ENCODE results near the gene PRPF38A. TPM values are rescaled to one million over a fixed set of nuclear protein-coding genes. Genes with fewer than 3 reads are reported as not detected.

Gene PRPF38A
- total and polyA plus RNA-seq, 5 experiments from 2014 or later: 31.2 to 89.1 (median 36.5) TPM

Other genes with a start within 250 kb of the PRPF38A start
- gene CC2D1B, start 38.4 kb upstream of the PRPF38A start, total RNA-seq: 10 to 100 TPM; 87.0 to 96.5 TPM
- gene CC2D1B, start 38.4 kb upstream of the PRPF38A start, polyA plus RNA-seq: 10 to 100 TPM in 1 of 3 donors, 1 to 10 TPM in 2; 4.2 to 10.5 (median 6.7) TPM
- 1 to 10 TPM; 1.0 to 1.2 TPM for gene ORC1, start 179 bp upstream of the PRPF38A start, total RNA-seq
- under 1 TPM in 1 of 3 donors, not detected in 2; 0.18 TPM for gene ORC1, start 179 bp upstream of the PRPF38A start, polyA plus RNA-seq
- 100 to 1,000 TPM; 171 to 178 TPM for gene TUT4, start 148.5 kb downstream of the PRPF38A start, total RNA-seq
- 10 to 100 TPM; 31.6 to 40.9 (median 32.7) TPM for gene TUT4, start 148.5 kb downstream of the PRPF38A start, polyA plus RNA-seq
- gene GPX7, start 197.8 kb downstream of the PRPF38A start, total RNA-seq: 10 to 100 TPM; 25.0 to 30.4 TPM
- gene GPX7, start 197.8 kb downstream of the PRPF38A start, polyA plus RNA-seq: 10 to 100 TPM; 30.2 to 34.5 (median 30.3) TPM
- gene SHISAL2A, start 228.6 kb downstream of the PRPF38A start, total RNA-seq: 10 to 100 TPM; 83.4 to 89.0 TPM
- gene SHISAL2A, start 228.6 kb downstream of the PRPF38A start, polyA plus RNA-seq: 10 to 100 TPM in 1 of 3 donors, 1 to 10 TPM in 2; 7.1 to 12.1 (median 7.9) TPM